GM12891 (cell line): ENCODE data around the gene SEPHS2.
"Not testable (repeated sequence)": the region's sequence is repeated elsewhere in the genome, so short reads cannot be mapped to it uniquely, and the experiment has no call there.

Source experiments
- DNase-seq: peaks from one replicate; pipeline ENCODE4 v3.0.0; 2011; ENCODE audit warnings: low spot score; ENCODE audit not compliant: insufficient read length
- FAIRE-seq: peaks from 2 replicates; lab custom pipeline; 2011; peaks lifted over from hg19 to GRCh38; lab: Jason Lieb, UNC
- PAX5 ChIP-seq: IDR thresholded peaks from 2 replicates; pipeline ENCODE4 v1.6.1; 2011; ENCODE audit warnings: low read length, moderate library complexity, mild to moderate bottlenecking; ENCODE audit not compliant: insufficient read depth, severe bottlenecking
- POLR2A ChIP-seq: IDR thresholded peaks from 2 replicates; pipeline ENCODE4 v1.6.1; 2011; ENCODE audit warnings: low read depth, low read length, control low read depth
- POLR2AphosphoS5 ChIP-seq: IDR thresholded peaks from 2 replicates; pipeline ENCODE4 v1.6.1; 2011; ENCODE audit warnings: low read depth, low read length, control low read depth
- POU2F2 ChIP-seq: IDR thresholded peaks from 2 replicates; pipeline ENCODE4 v1.6.1; 2011; ENCODE audit warnings: low read depth, mild to moderate bottlenecking, control low read depth, low read length, moderate library complexity
- SPI1 ChIP-seq: IDR thresholded peaks from 2 replicates; pipeline ENCODE4 v1.6.1; 2011; ENCODE audit warnings: low read depth, low read length, control low read depth
- TAF1 ChIP-seq: IDR thresholded peaks from 2 replicates; pipeline ENCODE4 v1.6.1; 2011; ENCODE audit warnings: low read depth, low read length, control low read depth

The SEPHS2 gene

DNA sequence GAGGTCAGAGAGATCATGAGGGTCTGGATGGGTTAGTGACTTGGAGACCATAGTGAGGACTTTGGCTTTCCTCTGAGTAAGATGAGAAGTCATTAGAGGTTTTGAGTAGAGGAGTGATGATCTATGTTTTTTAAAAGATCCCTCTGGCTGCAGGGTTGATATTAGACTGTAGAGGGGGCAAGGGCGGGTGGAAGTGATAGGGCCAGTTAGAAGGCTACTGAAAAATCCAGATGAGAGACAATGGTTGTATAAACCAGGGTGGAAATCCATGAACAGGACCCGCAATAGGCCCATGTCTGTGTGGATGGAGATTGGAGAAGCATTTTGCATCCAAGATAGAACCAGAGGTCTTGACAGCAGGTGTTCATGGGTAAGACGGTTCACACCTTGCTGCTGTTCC, 36.7 kb upstream of the SEPHS2 start:
- TF ChIP-seq TAF1: no peak

DNA sequence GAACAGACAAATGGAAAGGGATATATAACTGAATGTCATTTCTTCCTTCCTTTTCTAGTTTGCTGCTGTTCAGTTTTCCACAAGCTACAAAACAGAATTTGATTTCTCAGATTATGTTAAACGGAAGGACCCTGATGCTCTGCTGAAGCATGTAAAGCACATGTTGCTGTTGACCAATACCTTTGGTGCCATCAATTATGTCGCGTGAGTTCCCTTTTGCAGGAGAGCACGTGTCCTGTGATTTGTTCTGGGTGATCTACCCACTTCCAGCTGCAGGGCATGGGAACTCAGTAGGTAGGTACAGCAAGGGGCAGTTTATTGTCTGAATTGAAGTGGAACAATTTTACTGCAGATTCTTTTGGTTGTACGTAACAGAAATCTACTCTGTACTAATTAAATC, 35.7 kb upstream of the SEPHS2 start:
- TF ChIP-seq POU2F2 (no peak), POLR2AphosphoS5 (no peak), POLR2A (no peak), TAF1 (no peak), SPI1 (no peak), PAX5 (no peak)
- no peak for FAIRE-seq
- DNase-seq: no peak

More for the DNA sequence above, 36.7 kb upstream of the SEPHS2 start:
- DNase-seq (no peak), FAIRE-seq (no peak)

DNA sequence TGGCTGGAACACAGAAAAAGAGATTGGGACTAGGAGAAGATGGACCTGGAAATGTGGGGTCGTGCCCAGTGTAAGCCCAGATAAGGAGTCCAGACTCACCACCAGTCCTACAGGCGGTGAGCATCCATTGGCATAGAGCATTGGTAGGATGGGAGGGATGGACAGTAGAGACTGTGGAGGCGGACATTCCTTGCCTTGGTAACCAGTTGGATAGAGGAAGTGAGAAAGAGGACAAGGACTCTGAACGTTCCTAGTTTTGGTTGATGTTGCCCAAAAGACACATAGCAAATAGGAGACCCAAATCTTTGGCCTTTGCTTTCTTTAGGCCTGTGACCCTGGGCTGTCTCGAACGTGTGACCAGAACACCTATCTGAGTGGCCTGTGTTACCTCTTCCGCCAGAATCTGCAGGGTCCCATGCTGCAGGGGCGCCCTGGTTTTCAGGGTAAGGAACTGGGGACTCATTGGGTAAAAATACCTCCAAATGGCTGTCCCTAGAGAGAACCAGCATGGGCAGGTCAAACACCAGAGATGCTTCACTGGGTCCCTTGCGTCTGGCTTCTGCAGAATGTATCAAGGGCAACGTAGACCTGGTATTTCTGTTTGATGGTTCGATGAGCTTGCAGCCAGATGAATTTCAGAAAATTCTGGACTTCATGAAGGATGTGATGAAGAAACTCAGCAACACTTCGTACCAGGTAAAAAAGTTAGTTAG, 33.2 kb upstream of the SEPHS2 start:
- FAIRE-seq (no peak), DNase-seq (no peak)
- TF ChIP-seq POLR2AphosphoS5 (no peak), POU2F2 (no peak), POLR2A (no peak), TAF1 (no peak), PAX5 (no peak), SPI1 (peak; percentile 62)

- DNase-seq, FAIRE-seq: not testable (repeated sequence)
These were observed 32.1 kb upstream of the SEPHS2 start for GRCh38 chr16:30477773-30478172.

- DNase-seq: no peak
- FAIRE-seq: peak; percentile 54
- TF ChIP-seq TAF1 (no peak), SPI1 (no peak), POU2F2 (no peak), POLR2AphosphoS5 (no peak), PAX5 (no peak), POLR2A (no peak)
These were observed 31.3 kb upstream of the SEPHS2 start for GRCh38 chr16:30476991-30477390.

DNA sequence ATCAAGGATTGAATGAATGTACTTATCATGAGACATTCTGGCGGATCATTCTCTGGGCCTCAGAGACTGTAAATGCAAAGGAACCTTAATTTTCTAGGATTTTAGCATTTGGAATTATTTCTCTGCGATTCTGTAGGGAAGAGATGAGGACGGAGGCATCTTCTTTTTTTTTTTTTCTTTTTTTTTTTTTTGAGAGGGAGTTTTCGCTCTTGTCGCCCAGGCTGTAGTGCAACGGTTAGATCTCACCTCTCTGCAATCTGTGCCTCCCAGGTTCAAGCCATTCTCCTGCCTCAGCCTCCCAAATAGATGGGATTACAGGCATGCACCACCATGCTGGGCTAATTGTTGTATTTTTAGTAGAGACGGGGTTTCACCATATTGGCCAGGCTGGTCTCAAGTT, 29.0 kb upstream of the SEPHS2 start:
- FAIRE-seq (no peak), DNase-seq (no peak)
- TF ChIP-seq POLR2AphosphoS5: no peak
- no peak for TF ChIP-seq SPI1
- no peak for TF ChIP-seq POU2F2
- no peak for TF ChIP-seq TAF1

- TF ChIP-seq POLR2A (no peak), POLR2AphosphoS5 (no peak), PAX5 (no peak), SPI1 (no peak), POU2F2 (no peak), TAF1 (no peak)
- no peak for FAIRE-seq
- no peak for DNase-seq
These were observed 28.4 kb upstream of the SEPHS2 start for GRCh38 chr16:30474074-30474452.

GRCh38 chr16:30473231-30474073, 27.8 kb upstream of the SEPHS2 start:
- no peak for DNase-seq
- no peak for FAIRE-seq
- no peak for TF ChIP-seq PAX5
- peak; percentile 30; the same call in 1 of the 2 replicates for TF ChIP-seq POLR2A

GRCh38 chr16:30472328-30472942, 26.8 kb upstream of the SEPHS2 start, which contains the start of gene ITGAL:
Gene ITGAL (plus strand): TSS chr16:30472742. CDS start chr16:30472838, 96 bp downstream.
- DNase-seq: peak; percentile 68
- no peak for TF ChIP-seq PAX5
- peak; percentile 76 for TF ChIP-seq POLR2AphosphoS5
- peak; percentile 52; the same call in 1 of the 2 replicates for TF ChIP-seq TAF1
- peak; percentile 77 for TF ChIP-seq POU2F2
- TF ChIP-seq POLR2A: peak; percentile 52; the same call in 1 of the 2 replicates
- peak; percentile 94 for TF ChIP-seq SPI1
- peak; percentile 98 for FAIRE-seq

DNA sequence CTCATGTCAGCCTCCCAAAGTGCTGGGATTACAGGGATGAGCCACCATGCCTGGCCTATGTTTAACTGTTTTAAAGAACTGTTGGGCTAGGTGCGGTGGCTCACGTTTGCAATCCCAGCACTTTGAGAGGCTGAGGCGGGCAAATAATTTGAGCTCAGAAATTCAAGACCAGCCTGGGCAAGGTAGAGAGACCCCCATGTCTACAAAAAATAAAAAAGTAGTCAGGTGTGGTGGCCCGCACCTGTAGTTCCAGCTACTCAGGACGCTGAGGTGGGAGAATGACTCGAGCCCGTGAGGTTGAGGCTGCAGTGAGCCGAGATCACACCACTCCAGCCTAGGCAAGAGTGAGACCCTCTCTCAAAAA, 24.9 kb upstream of the SEPHS2 start:
- FAIRE-seq (no peak), DNase-seq (no peak)
- TF ChIP-seq TAF1: no peak
- no peak for TF ChIP-seq POLR2AphosphoS5
- TF ChIP-seq SPI1: no peak

DNA sequence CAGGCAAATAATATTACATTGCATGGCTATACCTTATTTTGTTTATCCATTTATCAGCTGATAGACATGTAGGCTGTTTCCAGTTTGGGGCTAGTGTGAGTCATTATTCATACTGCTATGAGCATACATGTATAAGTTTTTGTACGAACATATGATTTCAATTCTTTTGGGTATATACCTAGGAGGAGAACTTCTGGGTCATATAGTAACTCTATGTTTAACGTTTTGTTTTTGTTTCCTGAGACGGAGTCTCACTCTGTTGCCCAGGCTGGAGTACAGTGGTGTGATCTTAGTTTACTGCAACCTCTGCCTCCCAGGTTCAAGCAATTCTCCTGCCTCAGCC, 24.5 kb upstream of the SEPHS2 start:
- no peak for TF ChIP-seq PAX5
- no peak for TF ChIP-seq POU2F2
- TF ChIP-seq POLR2A: no peak
- TF ChIP-seq SPI1: no peak
- TF ChIP-seq TAF1: no peak
- no peak for TF ChIP-seq POLR2AphosphoS5
- no peak for DNase-seq
- FAIRE-seq: no peak
